Neutrophil (primary cell): ENCODE measurements around the gene TMEM132C.

Source experiments
- H3K27ac ChIP-seq: fragments of 200-600 bp; sonication (generic); 2 replicates; pipeline ENCODE4 v1.5.1; 2016; ENCODE audit warnings: mild to moderate bottlenecking, moderate library complexity
- H3K27me3 ChIP-seq: fragments of 200-600 bp; sonication (generic); 2 replicates; pipeline ENCODE4 v1.6.0; 2016; ENCODE audit warnings: mild to moderate bottlenecking
- H3K36me3 ChIP-seq: fragments of 200-600 bp; sonication (generic); 2 replicates; pipeline ENCODE4 v1.5.1; 2017
- H3K4me1 ChIP-seq, 2 experiments: fragments of 200-600 bp in 1 of 2; sonication (generic) in 1 of 2; 1 replicate in 1 of 2; 2 replicates in 1 of 2; pipeline versions ENCODE4 v1.5.1 to v1.6.1; 2013 to 2016; ENCODE audit warnings: low read depth in 1 of 2, low read length in 1 of 2, mild to moderate bottlenecking in 1 of 2, moderate library complexity in 1 of 2; ENCODE audit not compliant: control insufficient read depth in 1 of 2, insufficient read depth in 1 of 2
- H3K4me3 ChIP-seq, 2 experiments: fragments of 200-600 bp in 1 of 2; sonication (generic) in 1 of 2; 1 replicate in 1 of 2; 2 replicates in 1 of 2; pipeline ENCODE4 v1.5.1; 2013 to 2016; ENCODE audit warnings: low read depth in 1 of 2, low read length in 1 of 2, mild to moderate bottlenecking in 1 of 2, moderate library complexity in 1 of 2
- H3K9me3 ChIP-seq: fragments of 200-600 bp; sonication (generic); 2 replicates; pipeline ENCODE4 v1.5.1; 2016
- CTCF ChIP-seq: fragments of 200-600 bp; sonication (generic); IDR thresholded peaks from 2 replicates; pipeline ENCODE4 v1.5.1; 2016; ENCODE audit warnings: antibody characterized with exemption

Gene TMEM132C

GRCh38 chr12:128444598-128444997 is 177.6 kb downstream of the TMEM132C start:
- Histone ChIP-seq H3K36me3 (no peaks in the 10 kb centered on the region), H3K9me3 (no peaks in the 10 kb centered on the region), H3K4me1 (no peaks in the 10 kb centered on the region), H3K27me3 (no peaks in the 10 kb centered on the region), H3K27ac (no peak overlapping the region), H3K4me3 (no peak overlapping the region)
- no peak for TF ChIP-seq CTCF

GRCh38 chr12:128445415-128446127 is 178.6 kb downstream of the TMEM132C start:
- no peaks in the 10 kb centered on the region for H3K9me3 ChIP-seq
- no peaks in the 10 kb centered on the region for H3K4me1 ChIP-seq
- H3K27me3 ChIP-seq: no peaks in the 10 kb centered on the region
- H3K36me3 ChIP-seq: no peaks in the 10 kb centered on the region
- TF ChIP-seq CTCF: no peak
- H3K4me3 ChIP-seq: no peak overlapping the region
- no peak overlapping the region for H3K27ac ChIP-seq

- TF ChIP-seq CTCF: no peak
- Histone ChIP-seq H3K9me3 (no peaks in the 10 kb centered on the region), H3K36me3 (no peaks in the 10 kb centered on the region), H3K27me3 (no peaks in the 10 kb centered on the region), H3K27ac (no peak overlapping the region), H3K4me1 (no peaks in the 10 kb centered on the region), H3K4me3 (no peak overlapping the region)
These were observed 182.3 kb downstream of the TMEM132C start for GRCh38 chr12:128449146-128449894.

GRCh38 chr12:128450810-128451209 is 183.8 kb downstream of the TMEM132C start:
- no peak overlapping the region for H3K27ac ChIP-seq
- no peak for TF ChIP-seq CTCF
- H3K4me1 ChIP-seq: no peaks in the 10 kb centered on the region
- H3K36me3 ChIP-seq: no peaks in the 10 kb centered on the region
- no peaks in the 10 kb centered on the region for H3K9me3 ChIP-seq
- H3K4me3 ChIP-seq: no peak overlapping the region
- no peaks in the 10 kb centered on the region for H3K27me3 ChIP-seq

DNA sequence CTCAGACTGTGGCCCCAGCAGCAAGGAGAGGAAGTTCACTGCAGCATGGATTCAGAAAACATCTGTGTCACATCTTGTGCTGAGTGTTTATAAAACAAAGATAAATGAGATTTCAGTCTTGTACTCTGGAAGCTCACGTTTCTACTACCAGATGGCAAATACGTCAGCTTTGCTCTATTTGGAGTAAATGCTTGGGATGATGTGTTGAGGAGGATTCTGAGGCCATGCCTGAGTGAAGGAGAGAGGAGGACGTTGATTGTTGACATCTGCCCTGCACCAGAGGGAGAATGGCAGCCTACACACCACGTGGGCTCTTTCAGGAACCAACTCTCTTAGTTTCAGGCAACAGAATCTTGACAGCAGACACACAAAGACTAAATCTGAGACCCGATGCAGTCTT is 188.9 kb downstream of the TMEM132C start:
- TF ChIP-seq CTCF: no peak
- no peak overlapping the region for H3K27ac ChIP-seq

More for the DNA sequence above, 188.9 kb downstream of the TMEM132C start:
- no peaks in the 10 kb centered on the region for H3K9me3 ChIP-seq
- no peak overlapping the region for H3K4me3 ChIP-seq
- no peaks in the 10 kb centered on the region for H3K27me3 ChIP-seq
- H3K4me1 ChIP-seq: no peaks in the 10 kb centered on the region
- H3K36me3 ChIP-seq: no peaks in the 10 kb centered on the region
